Ramos (cell line): ENCODE measurements around the gene JMJD1C.
"Not testable (repeated sequence)": the region's sequence is repeated elsewhere in the genome, so short reads cannot be mapped to it uniquely, and the experiment has no call there.

ENCODE experiments used
- in situ Hi-C: fragments of 300-500 bp; cut with MboI; formaldehyde crosslinking; loops from one replicate; pipeline ENCODE4 v1.14.3; 2022; ENCODE audit warnings: low sequenced_read_pairs; ENCODE audit not compliant: unreplicated experiment

The JMJD1C gene

DNA sequence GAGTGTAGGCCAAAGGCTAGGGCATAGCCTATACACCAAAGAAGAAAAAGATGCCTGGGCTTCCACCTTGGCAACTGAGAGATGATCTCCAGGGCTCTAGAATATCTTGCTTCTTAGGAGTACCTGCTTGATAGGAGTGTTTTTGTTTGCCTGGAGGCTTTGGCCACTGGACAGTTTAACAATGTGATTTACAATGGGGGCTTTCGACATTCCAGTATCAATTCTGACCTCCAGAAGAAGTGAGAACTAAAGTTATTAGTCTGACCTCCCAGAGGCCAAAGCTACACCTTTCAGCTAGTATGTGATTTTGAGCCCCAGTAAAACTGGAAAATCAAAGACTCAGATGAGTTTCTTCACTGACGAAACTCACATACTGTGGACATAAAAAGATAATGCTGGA lies 96.1 kb downstream of the JMJD1C start:
- in situ Hi-C loops, result no loop called here

DNA sequence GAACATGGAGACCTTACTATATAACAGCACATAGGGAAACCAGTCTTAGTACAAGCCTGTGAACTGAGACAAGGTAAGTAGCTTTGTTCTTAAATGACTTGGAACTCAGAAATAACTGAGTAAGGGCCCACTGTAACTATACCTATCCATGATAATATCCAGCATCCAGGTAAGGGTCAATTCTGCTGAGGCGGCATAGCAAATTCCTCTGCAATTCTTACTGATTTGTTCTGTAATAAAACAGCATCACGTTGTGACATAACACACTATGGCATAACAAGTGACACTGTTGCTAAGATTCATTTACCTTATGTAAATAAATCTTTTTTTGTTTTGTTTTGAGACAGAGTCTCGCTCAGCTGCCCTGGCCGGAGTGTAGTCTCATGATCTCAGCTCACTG lies 97.4 kb downstream of the JMJD1C start:
- in situ Hi-C loops, result no loop called here

DNA sequence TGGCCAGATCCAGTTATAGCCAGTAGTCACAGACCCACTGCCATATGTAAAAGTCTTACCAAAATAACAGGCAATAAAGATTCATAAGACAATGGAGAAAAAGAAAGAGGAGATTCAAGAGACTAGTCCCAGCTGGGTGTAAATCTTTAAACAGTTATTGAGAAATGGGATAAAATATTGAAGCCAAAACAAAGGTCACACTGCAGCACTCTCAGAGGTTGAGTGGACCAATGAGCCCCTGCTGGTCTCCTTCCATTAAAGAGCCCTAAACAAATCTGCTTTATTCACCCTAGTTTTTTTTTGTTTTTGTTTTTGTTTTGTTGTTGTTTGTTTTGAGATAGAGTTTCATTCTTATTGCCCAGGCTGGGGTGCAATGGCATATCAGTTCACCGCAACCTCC lies 98.8 kb downstream of the JMJD1C start:
- in situ Hi-C loops, result no loop called here

DNA sequence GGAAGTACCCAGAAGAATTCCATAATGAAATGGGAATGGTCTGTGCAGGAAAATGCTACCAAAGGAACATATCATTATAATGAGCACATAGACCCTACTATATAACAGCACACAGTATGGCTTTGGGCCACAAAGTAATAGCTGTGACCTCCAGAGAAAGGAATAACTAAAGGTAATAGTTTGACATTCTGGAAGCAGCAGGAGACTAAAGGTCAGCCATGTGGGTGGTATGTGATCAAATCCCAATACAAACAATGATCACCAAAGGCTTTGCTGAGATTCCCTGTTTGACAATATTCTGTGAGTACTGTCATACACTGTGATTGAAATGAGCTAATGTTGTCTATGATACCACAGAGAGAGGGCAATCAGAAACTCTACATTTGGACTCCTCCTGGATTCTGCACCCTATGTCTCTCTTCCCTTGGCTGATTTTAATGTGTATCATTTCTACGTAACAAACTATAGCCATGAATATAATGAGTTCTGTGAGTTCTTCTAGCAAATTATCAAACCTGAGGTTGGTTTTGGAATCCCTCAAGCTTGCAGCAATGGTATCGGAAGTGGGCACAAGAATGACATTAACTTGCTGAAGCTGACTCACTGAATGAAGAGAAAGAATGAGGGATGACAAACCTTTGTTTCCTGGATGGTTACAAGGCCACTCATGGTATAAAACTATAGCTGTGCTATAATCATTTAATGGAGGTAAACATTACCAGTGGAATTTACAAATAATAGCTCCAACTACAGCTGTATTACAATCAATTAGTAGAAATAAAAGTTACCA lies 99.6 kb downstream of the JMJD1C start:
- in situ Hi-C loops, result no loop called here

DNA sequence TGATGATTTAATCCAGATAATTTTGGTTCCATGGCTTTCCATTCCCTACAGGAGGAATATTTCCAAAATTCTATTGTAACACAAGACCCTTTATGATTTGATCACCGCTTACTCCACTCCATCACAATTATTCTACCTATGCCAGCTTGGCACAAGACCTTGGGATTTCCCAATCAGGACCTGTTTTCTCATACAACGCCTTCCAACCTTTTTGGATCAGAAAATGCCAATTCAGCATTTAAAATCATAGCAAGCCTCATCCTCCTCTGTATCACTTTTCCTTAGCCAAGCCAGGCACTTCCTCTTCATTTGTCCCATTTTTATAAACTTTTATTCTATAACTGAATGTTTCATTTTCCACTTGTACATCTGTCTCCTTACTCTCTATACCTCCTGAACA lies 100.9 kb downstream of the JMJD1C start:
- in situ Hi-C loops, result no loop called here

DNA sequence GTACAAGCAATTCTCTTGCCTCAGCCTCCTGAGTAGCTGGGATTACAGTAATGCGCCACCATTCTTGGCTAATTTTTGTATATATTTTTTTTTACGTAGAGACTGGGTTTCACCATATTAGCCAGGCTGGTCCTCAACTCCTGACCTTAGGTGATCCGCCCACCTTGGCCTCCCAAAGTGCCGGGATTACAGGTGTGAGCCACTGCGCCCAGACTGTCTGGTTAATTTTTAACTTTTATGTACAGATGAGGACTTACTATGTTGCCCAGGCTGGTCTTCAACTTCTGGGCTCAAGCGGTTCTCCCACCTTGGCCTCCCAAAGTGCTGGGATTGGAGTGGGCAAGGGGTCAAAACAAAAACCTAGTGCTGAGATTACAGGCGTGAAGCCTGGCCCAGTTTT lies 101.8 kb downstream of the JMJD1C start:
- in situ Hi-C loops, result no loop called here

DNA sequence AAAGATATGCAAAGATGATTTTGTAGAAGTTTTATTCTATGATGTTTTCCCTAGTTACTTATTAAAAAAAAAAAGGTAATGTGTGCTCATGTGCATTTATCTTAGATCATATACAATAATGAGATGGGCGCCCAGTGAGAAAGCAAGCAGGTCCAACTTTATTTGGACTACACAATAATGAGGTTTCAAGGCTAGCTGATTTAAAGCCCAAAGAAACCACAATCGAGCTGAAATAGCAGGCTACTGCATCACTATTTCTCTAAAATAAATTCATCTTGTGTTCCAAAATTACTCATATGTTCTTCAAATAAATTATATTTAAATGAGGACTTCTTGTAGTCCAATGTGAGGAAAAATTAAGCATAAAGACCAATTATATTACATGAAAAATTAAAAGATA lies 110.1 kb downstream of the JMJD1C start:
- in situ Hi-C loops, result no loop called here

DNA sequence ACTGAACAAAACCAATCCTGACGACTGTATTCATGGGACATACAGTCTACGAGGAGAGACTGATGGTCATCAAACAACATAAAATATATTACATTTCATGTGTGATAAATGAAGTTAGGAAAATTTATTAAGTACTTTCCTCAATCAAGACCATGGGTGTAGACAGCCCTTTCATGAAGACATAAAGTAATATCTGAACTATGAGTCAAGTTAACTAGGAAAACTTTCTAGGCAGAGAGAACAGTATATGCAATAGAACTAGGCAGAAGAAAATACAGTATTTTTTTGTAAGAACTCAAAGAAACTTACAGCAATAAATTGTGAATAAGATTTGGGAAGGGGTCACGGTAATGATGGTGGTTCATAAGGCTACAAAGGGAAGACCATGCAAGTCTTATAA lies 112.8 kb downstream of the JMJD1C start:
- in situ Hi-C loops, result no loop called here

DNA sequence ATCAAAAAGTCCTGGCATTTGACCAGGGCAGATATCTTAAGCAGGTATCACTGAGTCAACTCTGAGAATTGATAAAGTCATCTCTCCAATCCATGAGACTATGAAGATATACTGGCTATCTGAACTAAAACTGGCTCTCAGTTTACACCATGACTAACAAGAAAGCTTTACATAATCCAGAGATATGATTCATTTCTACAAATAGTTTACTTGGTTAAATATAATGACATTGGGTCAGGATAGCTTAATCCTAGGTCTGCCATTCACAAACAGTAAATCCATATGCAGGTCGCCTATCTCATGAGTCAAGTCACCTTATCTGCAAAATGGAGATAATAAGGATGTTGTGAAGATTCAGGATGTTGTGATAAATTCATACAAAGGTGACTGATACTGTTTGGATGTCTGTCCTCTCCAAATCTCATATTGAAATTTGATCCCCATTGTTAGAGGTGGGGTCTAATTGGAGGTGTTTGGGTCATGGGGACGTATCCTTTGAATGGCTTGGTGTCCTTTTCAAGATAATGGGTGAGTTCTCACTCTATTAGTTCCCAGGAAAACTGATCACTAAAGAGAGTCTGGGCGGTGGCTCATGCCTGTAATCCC lies 117.4 kb downstream of the JMJD1C start:
- in situ Hi-C loops, result no loop called here

DNA sequence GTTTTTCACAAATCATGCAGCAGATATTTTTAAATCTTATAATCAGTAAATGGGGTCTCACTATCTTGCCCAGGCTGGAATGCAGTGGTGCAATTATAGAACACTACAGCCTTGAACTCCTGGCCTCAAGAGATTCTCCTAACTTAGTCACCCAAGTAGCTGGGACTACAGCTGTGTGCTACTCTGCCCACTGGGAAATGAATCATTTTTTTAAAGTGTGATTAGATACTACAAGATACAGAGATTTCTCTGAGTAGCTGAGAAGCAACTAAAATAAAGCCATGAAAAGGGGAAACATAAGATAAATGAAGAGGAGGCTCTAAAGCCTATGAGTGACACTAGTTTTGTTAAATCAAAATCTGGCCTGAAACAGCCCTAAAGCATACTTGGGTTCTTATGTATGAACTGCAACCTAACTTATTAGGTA lies 119.7 kb downstream of the JMJD1C start:
- in situ Hi-C loops, result no loop called here

DNA sequence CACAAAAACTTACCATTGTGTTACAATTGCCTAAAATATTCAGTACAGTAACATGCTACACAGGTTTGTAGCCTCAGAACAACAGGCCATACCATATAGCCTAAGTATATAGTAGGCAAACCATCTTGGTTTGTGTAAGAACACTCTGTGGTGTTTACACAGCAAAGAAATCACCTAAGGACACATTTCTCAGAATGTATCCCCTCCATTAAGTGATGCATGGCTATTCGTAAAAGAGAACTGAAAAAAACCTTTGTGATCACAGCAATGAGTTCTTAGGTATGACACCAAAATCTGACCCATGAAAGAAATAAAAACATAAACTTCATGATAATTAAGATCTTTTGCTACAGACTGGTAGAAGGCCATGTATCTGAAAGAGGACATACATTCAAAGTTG lies 121.5 kb downstream of the JMJD1C start:
- in situ Hi-C loops, result no loop called here

DNA sequence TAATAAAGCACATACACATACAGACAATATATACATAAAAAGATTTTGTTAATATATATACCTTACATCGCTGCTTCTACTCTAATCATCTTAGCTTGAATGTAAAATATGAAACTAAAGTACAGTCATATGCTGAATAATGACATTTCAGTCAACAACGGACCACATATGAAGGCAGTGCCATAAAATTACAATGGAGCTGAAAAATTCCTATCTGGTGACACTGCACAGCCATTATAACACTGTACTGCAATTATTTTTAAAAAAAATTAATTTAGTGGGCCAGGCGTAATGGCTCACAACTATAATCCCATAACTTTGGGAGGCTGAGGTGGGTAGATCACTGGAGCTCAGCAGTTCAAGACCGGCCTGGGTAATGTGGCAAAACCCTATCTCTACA lies 122.3 kb downstream of the JMJD1C start:
- in situ Hi-C loops, result no loop called here

DNA sequence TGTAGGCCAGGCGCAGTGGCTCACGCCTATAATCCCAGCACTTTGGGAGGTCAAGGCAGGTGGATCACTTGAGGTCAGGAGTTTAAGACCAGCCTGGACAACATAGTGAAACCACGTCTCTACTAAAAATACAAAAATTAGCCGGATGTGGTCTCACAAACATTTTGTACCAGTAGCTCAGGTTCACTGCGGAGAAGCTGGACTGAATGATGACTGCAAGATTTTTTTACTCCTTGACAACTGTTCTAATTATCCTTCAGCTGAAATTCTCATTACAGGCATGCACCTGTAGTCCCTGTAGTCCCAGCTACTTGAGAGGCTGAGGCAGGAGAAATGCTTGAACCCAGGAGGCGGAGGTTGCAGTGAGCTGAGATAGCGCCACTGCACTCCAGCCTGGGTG lies 126.1 kb downstream of the JMJD1C start:
- in situ Hi-C loops, result not testable (repeated sequence)

DNA sequence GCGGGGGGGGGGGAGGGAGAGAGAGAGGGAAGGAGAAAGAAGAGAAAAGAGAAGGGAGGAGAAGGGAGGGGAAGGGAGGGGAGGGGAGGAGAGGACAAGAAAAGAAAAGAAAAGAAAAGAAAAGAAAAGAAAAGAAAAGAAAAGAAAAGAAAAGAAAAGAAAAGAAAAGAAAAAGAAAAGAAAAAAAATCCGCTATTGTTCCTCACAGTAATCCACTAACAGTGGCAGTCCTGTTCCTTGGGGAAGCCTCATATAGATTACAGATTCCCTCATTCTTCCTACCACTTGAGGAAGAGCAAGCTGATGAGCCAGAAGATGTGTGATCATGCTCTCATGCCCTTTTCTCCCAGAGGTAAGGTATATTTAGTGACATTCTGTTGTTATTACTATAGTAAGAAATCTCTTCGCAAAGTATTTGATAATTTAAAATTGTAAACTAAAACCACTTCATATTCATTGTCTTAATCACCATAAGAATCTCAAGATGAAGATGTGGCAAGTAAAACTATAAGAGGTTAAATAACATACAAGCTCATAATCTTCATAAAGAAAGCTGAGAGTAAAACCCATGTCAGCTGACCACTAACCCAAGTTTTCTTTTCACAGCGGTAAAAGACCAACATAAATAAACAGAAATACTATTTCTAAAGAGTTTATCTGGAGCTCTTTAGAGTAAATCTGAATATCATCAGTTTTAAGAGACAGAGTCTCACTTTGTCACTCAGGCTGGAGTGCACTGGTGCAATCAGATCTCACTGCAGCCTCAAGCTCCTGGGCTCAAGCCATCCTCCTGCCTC lies 128.1 kb downstream of the JMJD1C start:
- in situ Hi-C loops, result no loop called here

DNA sequence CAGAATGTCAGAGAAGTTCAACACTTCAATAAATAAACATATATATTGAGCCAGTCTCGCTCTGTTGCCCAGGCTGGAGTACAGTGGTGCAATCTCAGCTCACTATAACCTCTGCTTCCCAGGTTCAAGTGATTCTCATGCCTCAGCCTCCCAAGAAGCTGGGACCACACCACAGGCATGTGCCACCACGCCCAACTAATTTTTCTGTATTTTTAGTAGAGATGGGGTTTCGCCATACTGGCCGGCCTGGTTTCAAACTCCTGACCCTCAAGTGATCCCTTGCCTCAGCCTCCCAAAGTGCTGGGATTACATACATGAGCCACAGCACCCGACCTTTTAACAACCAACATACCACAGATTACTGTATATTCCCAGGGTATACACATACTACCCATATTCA lies 134.2 kb downstream of the JMJD1C start:
- in situ Hi-C loops, result no loop called here

DNA sequence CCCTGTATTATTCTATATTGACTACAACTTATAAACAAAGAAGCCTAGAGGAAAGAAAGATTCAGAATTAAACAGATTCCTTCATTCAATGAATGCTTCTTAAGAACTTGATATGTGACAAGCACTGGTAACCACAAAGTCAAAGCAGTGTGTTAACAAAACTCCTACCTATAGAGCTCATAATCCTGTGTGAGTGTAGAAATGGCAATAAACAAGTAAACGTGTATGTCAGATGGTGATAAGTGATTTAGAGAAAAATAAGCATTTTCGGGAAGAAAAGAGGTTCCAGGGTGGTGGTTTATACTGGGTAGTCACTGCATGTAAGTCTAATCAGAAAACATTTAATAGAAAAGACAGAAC lies 141.3 kb downstream of the JMJD1C start:
- in situ Hi-C loops, result no loop called here

DNA sequence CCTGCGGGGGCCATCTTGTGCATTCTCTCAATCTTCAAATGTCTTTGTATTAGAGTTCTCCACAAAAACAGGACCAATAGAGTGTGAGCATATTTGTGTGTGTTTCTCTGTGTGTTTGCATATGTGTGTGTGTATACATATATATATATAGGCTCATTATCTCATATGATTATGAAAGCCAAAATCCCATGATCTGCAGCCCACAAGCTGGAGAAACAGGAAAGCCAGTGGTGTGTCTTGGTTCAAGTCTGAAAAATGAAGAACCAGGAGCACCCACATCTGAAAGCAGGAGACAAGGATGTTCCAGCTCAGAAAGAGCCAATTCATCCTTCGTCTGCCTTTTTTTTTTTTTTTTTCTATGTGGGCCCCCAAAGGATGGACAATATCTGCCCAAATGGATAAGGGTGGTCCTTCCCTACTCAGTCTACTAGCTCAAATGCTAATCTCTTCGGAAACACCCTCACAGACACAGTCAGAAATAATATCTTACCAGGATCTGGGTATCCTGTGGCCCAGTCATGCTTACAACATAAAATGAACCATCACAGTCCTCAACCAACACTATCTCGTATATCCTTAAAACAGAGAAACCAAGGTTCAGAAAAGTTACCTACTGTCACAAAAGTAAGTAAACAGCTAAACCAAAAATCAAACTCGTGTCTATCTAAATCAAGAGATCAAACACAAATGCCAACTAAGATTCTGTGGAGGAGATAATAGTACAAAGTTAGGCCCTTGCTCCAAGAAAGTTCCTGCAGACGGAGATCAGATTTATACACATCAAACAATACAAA lies 141.9 kb downstream of the JMJD1C start:
- in situ Hi-C loops, result no loop called here

DNA sequence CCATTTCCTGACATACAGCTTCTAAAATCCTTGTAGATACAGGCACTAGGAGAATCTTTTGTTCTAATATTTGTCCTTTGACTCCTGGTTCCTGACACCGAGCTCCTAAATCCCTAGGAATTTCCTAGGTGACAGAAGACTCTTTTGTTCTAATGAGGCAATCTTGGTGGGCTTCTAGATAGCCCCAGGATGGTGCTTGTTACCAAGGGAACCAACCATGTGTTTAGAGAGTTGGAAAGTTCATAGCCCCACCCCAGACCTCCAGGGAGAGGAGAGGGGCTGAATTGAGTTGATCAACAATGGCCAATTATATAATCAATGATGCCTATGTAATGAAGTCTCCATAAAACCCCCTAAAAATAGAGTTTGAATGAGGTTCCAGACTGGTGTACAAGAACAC lies 145.1 kb downstream of the JMJD1C start:
- in situ Hi-C loops, result no loop called here

DNA sequence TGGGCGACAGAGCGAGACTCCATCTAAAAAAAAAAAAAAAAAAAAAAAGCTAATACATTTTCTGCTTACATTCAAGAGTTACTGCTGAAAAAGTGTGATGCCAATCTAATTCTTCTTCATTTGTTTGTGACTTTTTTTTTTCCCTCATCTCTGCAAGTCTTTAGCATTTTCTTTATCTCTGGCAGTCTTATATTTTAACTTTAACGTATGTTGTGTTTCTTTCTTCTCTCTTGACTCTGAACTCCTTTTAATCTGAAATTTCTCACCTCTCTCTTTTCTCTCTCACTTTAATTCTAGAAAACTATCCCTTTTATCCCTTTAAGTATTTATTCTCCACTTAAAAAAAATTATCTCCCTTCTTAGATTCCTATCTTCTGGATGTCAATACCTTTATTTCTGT lies 146.5 kb downstream of the JMJD1C start:
- in situ Hi-C loops, result no loop called here

DNA sequence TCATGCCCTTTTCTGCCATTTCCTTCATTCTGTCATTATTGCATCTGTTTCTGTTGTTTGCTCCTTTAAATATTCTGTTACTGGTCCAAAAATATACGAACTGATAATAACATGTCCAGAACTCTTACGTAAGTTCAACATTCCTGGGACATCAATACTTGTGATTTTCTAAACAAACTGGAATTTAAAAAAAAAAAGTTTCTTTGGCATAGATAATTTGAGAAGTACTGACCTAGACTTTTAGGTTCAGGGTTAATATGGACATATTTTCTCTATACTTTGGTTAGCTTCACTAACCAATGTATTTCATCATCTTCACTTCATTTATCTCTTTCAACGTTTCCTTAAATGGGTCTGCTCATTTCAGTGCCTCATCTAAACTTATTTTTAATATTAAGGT lies 147.3 kb downstream of the JMJD1C start:
- in situ Hi-C loops, result no loop called here

DNA sequence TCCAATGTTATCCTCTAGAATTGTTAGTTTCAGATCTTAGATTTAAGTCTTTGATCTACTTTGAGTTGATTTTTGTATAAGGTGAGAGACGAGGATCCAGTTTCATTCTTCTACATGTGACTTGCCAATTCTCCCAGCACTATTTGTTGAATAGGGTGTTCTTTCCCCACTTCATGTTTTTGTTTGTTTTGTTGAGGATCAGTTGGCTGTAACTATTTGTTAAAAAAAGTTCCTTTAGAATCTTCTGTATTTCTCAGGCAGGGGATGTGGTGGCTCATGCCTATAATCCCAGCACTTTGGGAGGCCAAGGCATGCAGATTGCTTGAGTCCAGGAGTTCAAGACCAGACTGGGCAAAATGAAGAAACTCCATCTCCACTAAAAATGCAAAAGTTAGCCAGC lies 151.8 kb downstream of the JMJD1C start:
- in situ Hi-C loops, result no loop called here
